Loucy (cell line): ENCODE data around the gene RNFT2.

Source experiments
- EZH2phosphoT487 ChIP-seq: fragments of 200-600 bp; IDR thresholded peaks from 2 replicates; pipeline ENCODE4 v1.6.1; 2018; ENCODE audit warnings: antibody characterized with exemption, mild to moderate bottlenecking, moderate library complexity, borderline replicate concordance
- TF ChIP-seq, protein P1 (sequence below): fragments of 200-600 bp; sonication (generic); conservative IDR thresholded peaks from 2 replicates; pipeline ENCODE4 v1.5.1; 2014; ENCODE audit warnings: mild to moderate bottlenecking, antibody characterized with exemption, low read length

GRCh38 chr12:116777245-116777644 is 39.1 kb downstream of the RNFT2 start:
- TF ChIP-seq, protein P1, sequence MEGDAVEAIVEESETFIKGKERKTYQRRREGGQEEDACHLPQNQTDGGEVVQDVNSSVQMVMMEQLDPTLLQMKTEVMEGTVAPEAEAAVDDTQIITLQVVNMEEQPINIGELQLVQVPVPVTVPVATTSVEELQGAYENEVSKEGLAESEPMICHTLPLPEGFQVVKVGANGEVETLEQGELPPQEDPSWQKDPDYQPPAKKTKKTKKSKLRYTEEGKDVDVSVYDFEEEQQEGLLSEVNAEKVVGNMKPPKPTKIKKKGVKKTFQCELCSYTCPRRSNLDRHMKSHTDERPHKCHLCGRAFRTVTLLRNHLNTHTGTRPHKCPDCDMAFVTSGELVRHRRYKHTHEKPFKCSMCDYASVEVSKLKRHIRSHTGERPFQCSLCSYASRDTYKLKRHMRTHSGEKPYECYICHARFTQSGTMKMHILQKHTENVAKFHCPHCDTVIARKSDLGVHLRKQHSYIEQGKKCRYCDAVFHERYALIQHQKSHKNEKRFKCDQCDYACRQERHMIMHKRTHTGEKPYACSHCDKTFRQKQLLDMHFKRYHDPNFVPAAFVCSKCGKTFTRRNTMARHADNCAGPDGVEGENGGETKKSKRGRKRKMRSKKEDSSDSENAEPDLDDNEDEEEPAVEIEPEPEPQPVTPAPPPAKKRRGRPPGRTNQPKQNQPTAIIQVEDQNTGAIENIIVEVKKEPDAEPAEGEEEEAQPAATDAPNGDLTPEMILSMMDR: no peak
- TF ChIP-seq EZH2phosphoT487: no peak
